Type B pancreatic cell (in vitro differentiated cells): ENCODE measurements around the gene HECW1. TPM values are rescaled to one million over a fixed set of nuclear protein-coding genes. Genes with fewer than 3 reads are reported as not detected.

Source experiments
- DNase-seq: peaks from one replicate; pipeline ENCODE4 v3.0.0; 2021; ENCODE audit warnings: mixed read lengths; ENCODE audit not compliant: unreplicated experiment; ENCODE audit errors: extremely low spot score
- H3K27ac Mint-ChIP-seq: 2 replicates; pipeline ENCODE4 v1.8.0; 2021; ENCODE audit warnings: mild to moderate bottlenecking, mixed read lengths
- H3K27me3 Mint-ChIP-seq: 2 replicates; pipeline ENCODE4 v1.8.0; 2021; ENCODE audit warnings: mixed read lengths
- H3K36me3 Mint-ChIP-seq: 2 replicates; pipeline ENCODE4 v1.8.0; 2021; ENCODE audit warnings: mixed read lengths
- H3K4me1 Mint-ChIP-seq: one replicate; pipeline ENCODE4 v1.8.0; 2021; ENCODE audit warnings: mixed read lengths; ENCODE audit not compliant: unreplicated experiment
- H3K4me3 Mint-ChIP-seq: 2 replicates; pipeline ENCODE4 v1.8.0; 2021; ENCODE audit warnings: mild to moderate bottlenecking, mixed read lengths
- H3K9me3 Mint-ChIP-seq: 2 replicates; pipeline ENCODE4 v1.8.0; 2021; ENCODE audit warnings: mixed read lengths
- total RNA-seq: library from RNA; stranded (reverse); gene quantifications from 2 replicates; pipeline ENCODE4 v1.2.1, GENCODE V29; 2021; ENCODE audit warnings: low replicate concordance
- TF ChIP-seq, protein P1 (sequence below): fragments of 200-600 bp; sonication (generic); conservative IDR thresholded peaks from 2 replicates; pipeline ENCODE4 v1.5.0; 2021; ENCODE audit warnings: antibody characterized with exemption, mild to moderate bottlenecking

The HECW1 gene
- total RNA-seq, 1 donor from 2014 or later, result 1.4 TPM

DNA sequence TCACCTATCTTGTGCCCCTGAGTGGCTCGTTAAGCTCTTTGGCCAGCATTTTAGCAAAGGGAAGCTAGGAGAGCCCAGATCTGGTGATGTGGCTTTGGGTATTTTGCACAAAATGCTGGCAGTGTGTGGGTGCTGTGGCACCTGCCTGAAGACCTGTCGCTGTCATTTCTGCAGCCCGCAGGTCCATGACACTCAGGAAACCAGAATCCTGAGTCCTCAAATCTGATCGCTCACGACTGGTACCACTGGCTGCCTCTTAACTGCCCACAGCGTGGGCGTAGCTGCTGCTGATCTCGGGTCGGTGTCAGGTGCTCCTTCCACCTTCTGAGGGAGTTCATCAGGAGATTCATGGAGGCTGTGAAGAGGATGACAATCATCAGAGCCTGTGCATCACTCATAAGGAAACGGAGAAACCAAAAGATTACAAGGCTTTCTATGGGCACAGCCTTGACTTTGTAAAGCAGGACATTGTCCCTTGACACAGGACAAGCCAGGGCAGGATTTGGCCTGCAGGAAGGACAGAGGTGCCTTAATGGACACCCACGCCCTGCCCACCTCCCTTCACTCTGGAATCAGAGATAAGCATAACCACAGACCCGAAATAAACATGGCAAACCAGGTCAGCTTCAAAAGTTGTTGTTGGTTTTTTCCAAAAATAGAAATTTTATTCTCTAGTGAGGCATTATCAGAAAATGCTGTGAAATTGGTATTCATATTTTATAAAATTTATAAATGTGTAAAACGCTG lies 399.5 kb downstream of the HECW1 start:
- Mint-ChIP-seq H3K9me3 (no peaks in the 10 kb centered on the region), H3K27ac (no peak overlapping the region), H3K27me3 (peaks cover 9% of the 10 kb centered on the region), H3K4me1 (peaks cover 12% of the 10 kb centered on the region), H3K4me3 (no peak overlapping the region), H3K36me3 (no peaks in the 10 kb centered on the region)
- no peak for DNase-seq
- TF ChIP-seq, protein P1, sequence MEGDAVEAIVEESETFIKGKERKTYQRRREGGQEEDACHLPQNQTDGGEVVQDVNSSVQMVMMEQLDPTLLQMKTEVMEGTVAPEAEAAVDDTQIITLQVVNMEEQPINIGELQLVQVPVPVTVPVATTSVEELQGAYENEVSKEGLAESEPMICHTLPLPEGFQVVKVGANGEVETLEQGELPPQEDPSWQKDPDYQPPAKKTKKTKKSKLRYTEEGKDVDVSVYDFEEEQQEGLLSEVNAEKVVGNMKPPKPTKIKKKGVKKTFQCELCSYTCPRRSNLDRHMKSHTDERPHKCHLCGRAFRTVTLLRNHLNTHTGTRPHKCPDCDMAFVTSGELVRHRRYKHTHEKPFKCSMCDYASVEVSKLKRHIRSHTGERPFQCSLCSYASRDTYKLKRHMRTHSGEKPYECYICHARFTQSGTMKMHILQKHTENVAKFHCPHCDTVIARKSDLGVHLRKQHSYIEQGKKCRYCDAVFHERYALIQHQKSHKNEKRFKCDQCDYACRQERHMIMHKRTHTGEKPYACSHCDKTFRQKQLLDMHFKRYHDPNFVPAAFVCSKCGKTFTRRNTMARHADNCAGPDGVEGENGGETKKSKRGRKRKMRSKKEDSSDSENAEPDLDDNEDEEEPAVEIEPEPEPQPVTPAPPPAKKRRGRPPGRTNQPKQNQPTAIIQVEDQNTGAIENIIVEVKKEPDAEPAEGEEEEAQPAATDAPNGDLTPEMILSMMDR, result no peak

DNA sequence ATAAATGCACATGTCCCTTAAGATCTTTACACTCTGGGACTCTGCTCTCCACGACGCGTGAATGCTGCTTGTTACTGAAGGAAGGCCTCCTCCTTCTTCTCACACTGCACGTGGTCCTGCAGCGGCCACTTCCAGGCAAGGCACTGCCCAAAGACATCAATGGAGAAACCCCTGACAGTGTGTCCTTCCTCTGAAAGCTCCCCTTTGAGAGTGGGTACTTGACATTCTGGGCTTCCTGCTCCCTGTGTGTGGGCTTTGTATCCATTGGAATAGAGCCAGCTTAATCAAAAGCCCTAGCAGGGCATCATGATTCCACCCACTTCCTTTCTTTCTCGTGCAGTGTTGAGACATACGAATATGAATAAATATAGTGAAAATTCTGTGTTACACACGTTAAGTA lies 400.8 kb downstream of the HECW1 start:
- no peak for DNase-seq
- H3K27ac Mint-ChIP-seq, result no peak overlapping the region
- H3K4me3 Mint-ChIP-seq, result no peak overlapping the region
- TF ChIP-seq, protein P1, result no peak
- H3K27me3 Mint-ChIP-seq, result peaks cover 9% of the 10 kb centered on the region
- H3K9me3 Mint-ChIP-seq, result no peaks in the 10 kb centered on the region
- H3K4me1 Mint-ChIP-seq, result peaks cover 15% of the 10 kb centered on the region
- H3K36me3 Mint-ChIP-seq, result no peaks in the 10 kb centered on the region

DNA sequence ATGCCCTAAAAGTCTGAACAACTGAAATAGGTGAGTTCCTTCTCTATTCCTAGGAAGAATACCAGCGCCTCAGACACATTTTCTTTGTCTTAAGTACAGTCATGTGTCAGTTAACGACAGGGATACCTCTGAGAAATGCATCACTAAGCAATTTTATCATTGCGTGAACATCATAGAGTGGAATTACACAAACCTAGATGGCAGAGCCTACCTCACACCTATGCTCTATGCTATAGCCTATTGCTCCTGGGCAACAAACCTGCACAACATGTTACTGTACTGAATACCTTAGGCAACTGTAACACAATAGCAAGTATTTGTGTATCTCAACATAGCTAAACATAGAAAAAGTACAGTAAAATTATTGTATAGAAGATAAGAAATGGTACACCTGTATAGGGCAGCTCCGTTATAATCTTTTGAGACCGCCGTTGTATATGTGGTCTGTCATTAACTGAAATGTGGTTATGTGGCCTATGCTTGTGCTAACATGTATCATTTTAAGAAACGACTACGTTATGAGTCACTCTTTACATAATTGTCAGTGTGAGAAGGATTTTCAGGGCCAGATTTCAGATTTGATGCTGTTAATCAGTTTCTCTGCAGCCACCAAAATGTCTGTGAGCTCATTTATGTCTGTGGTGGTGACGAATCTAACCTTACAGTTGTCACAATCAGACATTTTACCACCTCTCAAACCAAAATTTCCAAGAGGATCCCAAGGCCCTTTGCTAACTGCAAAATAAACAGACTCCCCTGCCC lies 404.3 kb downstream of the HECW1 start:
- Mint-ChIP-seq H3K27me3 (peaks cover 9% of the 10 kb centered on the region), H3K36me3 (no peaks in the 10 kb centered on the region), H3K4me1 (peaks cover 11% of the 10 kb centered on the region), H3K4me3 (no peak overlapping the region), H3K9me3 (no peaks in the 10 kb centered on the region), H3K27ac (no peak overlapping the region)
- no peak for DNase-seq
- TF ChIP-seq, protein P1, result no peak

DNA sequence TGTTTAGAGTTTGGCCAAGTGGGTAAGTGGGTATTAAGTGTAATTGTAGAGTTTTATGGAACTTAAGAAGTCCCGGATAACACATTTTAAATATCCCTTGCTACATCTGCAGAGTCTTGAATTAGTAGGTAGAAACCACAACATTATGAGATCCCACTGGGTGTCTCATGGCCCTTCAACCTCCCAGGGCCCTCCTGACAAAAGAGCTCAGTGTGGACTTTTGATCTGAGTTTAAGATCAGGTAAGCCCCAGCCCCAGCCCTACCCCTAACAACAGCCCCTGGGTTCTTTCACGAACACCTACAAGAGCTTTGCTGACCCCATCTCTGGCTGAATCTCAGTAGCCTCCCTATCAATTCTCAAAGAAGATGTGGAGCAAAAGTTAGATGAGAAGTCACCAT lies 405.0 kb downstream of the HECW1 start:
- DNase-seq, result no peak
- Mint-ChIP-seq H3K4me1 (peaks cover 11% of the 10 kb centered on the region), H3K36me3 (no peaks in the 10 kb centered on the region), H3K4me3 (no peak overlapping the region), H3K27ac (no peak overlapping the region), H3K27me3 (peaks cover 6% of the 10 kb centered on the region), H3K9me3 (no peaks in the 10 kb centered on the region)
- TF ChIP-seq, protein P1, result no peak

DNA sequence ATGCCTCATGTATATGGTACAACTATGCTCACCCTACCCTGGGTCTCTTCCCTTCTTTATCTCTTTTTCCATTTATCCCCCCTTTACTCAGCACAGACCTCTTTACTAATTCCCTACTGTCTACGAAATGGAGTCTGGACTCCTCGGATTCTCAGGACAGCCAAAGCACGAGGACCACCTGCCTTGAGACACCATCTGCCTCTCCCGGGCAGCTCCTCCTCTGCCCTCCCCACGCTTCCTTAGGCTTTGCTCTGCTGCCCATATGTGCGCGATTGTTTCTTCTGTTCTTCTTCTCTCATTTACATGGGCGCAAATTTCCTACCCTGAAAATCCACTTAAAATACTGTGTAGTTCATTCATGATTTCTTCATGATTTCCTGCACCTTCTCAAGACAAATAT lies 407.8 kb downstream of the HECW1 start:
- Mint-ChIP-seq H3K27ac (no peak overlapping the region), H3K4me3 (no peak overlapping the region), H3K4me1 (peaks cover 6% of the 10 kb centered on the region), H3K27me3 (peaks cover 1% of the 10 kb centered on the region), H3K9me3 (no peaks in the 10 kb centered on the region), H3K36me3 (no peaks in the 10 kb centered on the region)
- TF ChIP-seq, protein P1, result no peak
- no peak for DNase-seq
